ENCODE results near the gene FARS2. TPM values are rescaled to one million over a fixed set of nuclear protein-coding genes. Genes with fewer than 3 reads are reported as not detected.
A peak's percentile ranks its signal among the peaks of the same experiment; 100 is the strongest.

FARS2 gene
- total and polyA plus RNA-seq, 11 donors, result 11.4 to 24.6 (median 20.5) TPM

GRCh38 chr6:5726976-5727718 is 465.8 kb downstream of the FARS2 start:
- Histone ChIP-seq H3K27ac (no peak overlapping the region), H3K27me3 (no peaks in the 10 kb centered on the region), H3K4me3 (no peak overlapping the region), H3K4me1 (peaks cover 0 to 18% (median 0%) of the 10 kb centered on the region in 12 donors), H3K36me3 (no peaks in the 10 kb centered on the region), H3K9me3 (no peaks in the 10 kb centered on the region)
- DNase-seq (no peak), ATAC-seq (no peak)
- TF ChIP-seq POLR2A (IDR thresholded peaks at IDR 0.05) (no peak), CTCF (IDR thresholded peaks at IDR 0.05) (no peak)
- WGBS, 4 donors, result 97 to 98% (median 97%) methylated on average over 13 to 17 of the region's 17 CpGs
- intact Hi-C loops (cut with DNase I), result no loop called here

GRCh38 chr6:5728351-5729079 is 467.2 kb downstream of the FARS2 start:
- ATAC-seq (no peak), DNase-seq (no peak)
- no peak for TF ChIP-seq CTCF (IDR thresholded peaks at IDR 0.05)
- no peak for TF ChIP-seq POLR2A (IDR thresholded peaks at IDR 0.05)
- intact Hi-C loops (cut with DNase I), result no loop called here
- Histone ChIP-seq H3K27ac (no peak overlapping the region), H3K36me3 (no peaks in the 10 kb centered on the region), H3K4me1 (peaks cover 0 to 11% (median 0%) of the 10 kb centered on the region in 12 donors), H3K27me3 (no peaks in the 10 kb centered on the region), H3K4me3 (no peak overlapping the region), H3K9me3 (no peaks in the 10 kb centered on the region)
- WGBS, 4 donors, result 87 to 93% (median 88%) methylated on average over 16 of the region's 16 CpGs

GRCh38 chr6:5729080-5729434 is 467.7 kb downstream of the FARS2 start:
- Histone ChIP-seq H3K27me3 (no peaks in the 10 kb centered on the region), H3K9me3 (no peaks in the 10 kb centered on the region), H3K36me3 (no peaks in the 10 kb centered on the region), H3K4me1 (peaks cover 0 to 9% (median 0%) of the 10 kb centered on the region in 12 donors), H3K4me3 (no peak overlapping the region), H3K27ac (no peak overlapping the region)
- ATAC-seq (peak in 1 of 4 donors; percentile 20), DNase-seq (no peak)
- 63 to 72% (median 68%) methylated on average over 8 of the region's 8 CpGs for WGBS, 4 donors
- TF ChIP-seq CTCF (IDR thresholded peaks at IDR 0.05), result no peak
- no peak for TF ChIP-seq POLR2A (IDR thresholded peaks at IDR 0.05)
- intact Hi-C loops (cut with DNase I), result no loop called here

GRCh38 chr6:5729813-5730517 is 468.7 kb downstream of the FARS2 start:
- no peak overlapping the region for H3K27ac ChIP-seq
- H3K36me3 ChIP-seq, result no peaks in the 10 kb centered on the region
- TF ChIP-seq CTCF (IDR thresholded peaks at IDR 0.05) (no peak), POLR2A (IDR thresholded peaks at IDR 0.05) (no peak)
- no peak for ATAC-seq
- H3K4me1 ChIP-seq, result peaks cover 0 to 9% (median 0%) of the 10 kb centered on the region in 12 donors
- H3K4me3 ChIP-seq, result no peak overlapping the region
- intact Hi-C loops (cut with DNase I), result no loop called here
- DNase-seq, result no peak
- H3K9me3 ChIP-seq, result no peaks in the 10 kb centered on the region
- no peaks in the 10 kb centered on the region for H3K27me3 ChIP-seq
- 76 to 79% (median 77%) methylated on average over 4 of the region's 4 CpGs for WGBS, 4 donors
